ENCODE measurements around the gene POU6F2.

- TF ChIP-seq POLR2AphosphoS5 (IDR thresholded peaks at IDR 0.05) (no peak), POLR2A (IDR thresholded peaks at IDR 0.05) (no peak), EP300 (IDR thresholded peaks at IDR 0.05) (no peak), CTCF (IDR thresholded peaks at IDR 0.05) (no peak)
These were observed 316.3 kb downstream of the POU6F2 start for GRCh38 chr7:39294022-39294421.
